Stimulated activated CD4-positive, alpha-beta T cell treated with anti-CD3 and anti-CD28 coated beads, TNF-alpha, amount 100 ng/mL, for 48 hours (primary cell): ENCODE results near the gene TTC7B.

Experiments used
- DNase-seq, 3 donors: peaks; one replicate each; pipeline ENCODE4 v3.0.0-alpha.2; 2020; ENCODE audit warnings: low read depth in 3 of 3

The TTC7B gene

GRCh38 chr14:90576581-90576980 lies 239.6 kb downstream of the TTC7B start:
- no peak for DNase-seq

DNA sequence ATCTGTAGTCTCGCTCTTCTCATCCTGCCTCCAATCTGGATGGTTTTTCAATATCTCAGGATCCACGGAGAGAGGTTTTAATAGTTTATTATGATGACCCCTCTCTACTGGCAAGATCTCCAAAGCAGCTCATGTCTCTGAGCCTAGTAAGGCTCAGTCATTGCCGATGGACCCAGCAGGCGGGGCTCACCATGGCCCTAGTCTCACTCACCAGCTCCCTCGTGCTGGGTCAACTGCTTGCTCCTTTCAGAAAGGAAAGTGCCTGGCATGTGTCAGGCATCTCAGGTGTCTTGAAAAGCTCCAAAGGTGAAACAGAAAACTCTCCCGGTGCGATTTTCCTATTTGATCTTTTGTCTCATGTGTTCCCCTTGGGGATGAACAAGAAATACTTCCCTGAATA lies 240.4 kb downstream of the TTC7B start:
- DNase-seq, result no peak

DNA sequence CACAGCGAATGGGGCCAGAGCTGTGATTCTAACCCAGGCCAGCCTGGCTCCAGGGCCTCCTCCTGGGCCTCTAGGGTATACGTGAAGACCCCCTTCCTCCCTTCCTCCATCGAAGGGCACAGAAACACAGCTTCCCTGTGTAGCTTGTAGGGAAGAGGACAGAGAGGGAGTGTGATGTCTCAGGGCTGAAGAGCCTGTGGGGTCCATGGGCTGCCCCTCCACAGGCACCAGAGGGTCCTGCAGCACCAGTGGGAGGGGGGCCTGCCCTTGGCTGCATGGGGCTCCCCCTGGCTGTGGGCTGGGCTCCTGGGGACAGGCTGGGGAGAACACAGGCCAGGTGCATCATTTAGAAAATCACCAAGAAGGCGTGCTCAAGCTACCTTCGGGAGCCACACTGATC lies 240.9 kb downstream of the TTC7B start:
- DNase-seq, result no peak

DNA sequence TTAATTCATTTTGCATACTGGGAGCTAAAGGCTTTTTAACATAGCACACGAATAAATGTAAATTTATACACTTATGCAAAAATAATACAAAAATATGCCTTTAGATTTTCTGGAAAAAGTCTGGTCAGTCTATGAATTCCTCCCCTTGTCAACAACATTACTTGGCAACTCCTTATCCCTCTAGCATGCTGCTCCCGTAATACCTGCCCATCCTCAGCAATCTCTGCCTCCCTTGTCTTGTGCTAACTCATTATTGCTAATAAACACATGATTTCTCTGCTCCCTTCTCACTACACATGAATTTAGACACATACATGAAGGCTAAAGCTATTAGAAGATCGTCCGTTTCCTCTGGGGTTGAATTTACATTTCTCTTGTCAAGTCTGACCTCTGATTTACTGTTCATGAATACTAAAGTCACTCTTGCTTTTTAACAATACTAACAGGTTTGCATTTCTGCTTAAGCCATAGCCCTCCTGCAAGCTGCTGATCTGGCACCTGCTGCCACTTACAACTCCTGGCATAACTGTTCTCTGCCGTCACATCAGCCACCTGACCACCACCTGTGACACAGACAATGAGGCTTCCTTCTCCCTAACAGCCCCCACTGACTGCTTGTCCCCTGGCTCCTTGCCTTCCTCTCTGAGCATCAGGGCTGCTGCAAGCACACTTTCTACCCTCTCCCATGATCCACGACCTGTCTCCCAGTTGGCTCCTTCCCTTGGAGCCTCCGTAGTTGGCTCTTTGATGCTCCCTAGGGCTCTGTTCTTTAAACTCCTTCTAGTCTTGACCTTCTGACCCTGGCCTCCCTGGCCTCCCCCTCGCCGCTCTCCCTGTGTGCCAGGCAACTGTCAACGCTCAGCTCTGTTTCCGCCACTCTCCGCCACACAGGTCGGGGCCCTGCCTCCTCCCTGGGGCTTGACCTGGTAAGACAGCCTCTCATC lies 241.8 kb downstream of the TTC7B start:
- no peak for DNase-seq

- DNase-seq, result no peak
Observed at GRCh38 chr14:90573385-90574105, 242.7 kb downstream of the TTC7B start.

DNA sequence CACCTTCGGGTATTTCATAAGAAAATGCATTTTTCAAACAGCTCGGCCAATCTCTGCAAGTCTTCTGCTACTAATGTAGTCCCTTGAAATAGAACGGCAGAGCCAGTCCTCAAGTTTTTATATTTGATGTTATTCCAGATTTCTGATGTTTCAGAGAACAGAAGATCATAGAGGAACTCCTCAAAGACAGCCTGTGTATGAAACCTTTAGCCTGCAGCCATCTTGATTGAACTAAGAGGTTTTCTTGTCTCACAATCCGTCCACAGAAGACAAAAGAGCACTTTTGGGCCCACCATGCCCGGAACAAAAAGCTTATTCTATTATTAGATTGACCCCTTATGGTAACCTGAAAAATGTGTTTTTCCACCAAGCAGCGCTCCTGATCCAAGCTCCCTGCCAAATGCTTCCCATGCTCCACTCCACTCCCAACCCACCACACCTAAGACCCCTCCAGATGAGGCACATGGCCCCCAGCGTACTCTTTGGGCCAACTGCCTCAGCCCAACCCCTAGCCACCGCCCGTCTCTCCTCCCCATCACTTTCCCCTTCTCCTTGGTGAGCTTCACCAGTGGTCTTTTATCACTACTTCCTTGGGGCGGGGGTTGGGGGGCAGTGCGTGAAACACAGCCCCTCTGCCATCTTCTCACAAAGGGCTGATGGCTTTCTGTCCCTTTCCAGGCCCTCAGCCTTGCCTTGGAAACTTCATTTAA lies 243.6 kb downstream of the TTC7B start:
- no peak for DNase-seq

DNA sequence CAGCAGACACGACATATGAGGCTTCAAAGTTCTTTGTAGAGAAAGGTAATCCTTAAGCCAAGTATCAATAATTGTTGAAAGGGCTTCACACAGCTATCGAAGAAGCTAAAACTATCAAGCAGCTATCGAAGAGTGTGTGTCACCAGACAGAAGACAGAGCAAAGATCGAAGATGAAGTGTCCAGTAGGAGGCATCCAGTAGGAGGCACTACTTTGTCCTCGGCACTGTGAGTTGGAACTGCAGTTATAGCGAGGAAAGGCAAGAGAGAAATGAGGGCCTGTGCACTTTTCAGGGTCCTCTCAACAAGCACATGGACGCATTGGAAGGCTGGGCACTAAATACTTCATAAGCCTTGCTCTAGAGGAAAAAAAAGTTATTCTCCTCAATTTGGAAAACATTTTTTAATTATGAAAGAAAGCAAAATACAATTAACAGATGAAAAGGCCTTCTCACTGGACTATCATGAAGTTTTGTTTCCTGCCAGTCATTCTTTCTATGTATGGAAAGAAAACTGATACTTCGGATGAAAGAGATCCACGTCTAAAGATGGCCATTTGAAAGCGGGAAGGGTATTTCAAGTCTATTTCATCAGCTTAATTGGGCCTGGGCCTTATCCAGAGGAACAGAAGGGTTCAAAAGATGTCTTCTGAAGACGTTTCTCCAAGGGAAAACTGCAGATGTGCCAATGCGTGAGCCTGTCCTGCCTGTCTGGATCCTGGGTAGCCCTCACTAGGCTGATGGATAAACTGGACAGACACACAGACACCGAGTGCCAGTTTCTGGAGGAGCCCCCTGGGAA lies 244.9 kb downstream of the TTC7B start:
- no peak for DNase-seq

DNA sequence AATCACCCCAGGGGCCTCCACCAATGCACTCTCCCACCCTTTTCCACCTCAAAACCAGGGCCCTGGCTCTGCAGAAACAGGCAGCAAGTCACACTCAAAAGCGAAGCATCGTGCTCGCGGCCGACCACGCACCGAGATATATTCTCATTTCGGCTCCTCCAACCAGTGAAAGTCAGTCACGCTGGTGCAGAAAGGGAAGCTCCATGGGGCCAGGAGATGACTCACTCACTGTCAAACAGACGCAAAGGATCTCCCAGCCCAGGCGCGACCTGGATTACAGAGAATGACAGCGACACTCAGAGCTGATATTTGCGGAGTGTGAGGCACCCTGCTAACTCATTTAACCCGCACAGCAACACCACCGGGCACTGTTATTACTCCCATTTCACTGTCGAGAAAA lies 245.8 kb downstream of the TTC7B start:
- DNase-seq, result no peak

DNA sequence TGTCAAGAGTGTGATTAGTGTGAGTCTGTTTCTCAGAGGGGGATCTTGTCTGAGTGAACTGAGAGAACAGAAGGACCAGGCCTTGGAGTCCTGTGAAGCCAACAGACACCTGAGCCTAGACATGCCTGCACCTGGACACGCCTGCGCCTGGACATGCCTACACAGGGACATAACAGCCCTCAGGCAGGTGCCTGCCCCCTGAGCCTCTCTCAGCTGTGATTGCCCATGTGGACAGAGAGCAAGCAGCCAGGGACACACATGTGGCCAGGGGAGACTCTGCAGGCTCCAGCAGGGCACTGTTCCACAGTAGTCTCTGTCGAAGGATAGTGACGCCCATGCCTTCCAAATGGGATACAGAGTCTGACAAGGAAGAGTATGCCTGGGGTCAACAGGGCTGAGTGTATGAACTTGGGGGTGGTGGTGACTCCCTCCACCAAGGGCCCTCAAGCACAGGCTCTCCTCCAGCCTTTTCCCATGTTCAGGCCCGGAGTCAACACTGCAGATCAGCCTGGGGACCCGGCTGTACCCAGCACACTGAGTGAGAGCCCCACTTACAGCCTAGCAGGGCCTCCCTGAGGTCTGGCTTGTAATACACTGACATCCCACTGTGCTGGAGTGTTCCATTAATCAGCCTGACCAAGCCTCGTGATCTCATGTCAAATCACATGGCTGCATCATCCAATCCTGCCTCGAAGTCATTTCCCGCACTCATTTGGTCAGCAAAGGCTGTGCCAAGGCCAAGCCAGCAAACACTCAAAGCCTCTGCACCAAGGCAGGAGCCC lies 246.4 kb downstream of the TTC7B start:
- DNase-seq, result no peak

DNA sequence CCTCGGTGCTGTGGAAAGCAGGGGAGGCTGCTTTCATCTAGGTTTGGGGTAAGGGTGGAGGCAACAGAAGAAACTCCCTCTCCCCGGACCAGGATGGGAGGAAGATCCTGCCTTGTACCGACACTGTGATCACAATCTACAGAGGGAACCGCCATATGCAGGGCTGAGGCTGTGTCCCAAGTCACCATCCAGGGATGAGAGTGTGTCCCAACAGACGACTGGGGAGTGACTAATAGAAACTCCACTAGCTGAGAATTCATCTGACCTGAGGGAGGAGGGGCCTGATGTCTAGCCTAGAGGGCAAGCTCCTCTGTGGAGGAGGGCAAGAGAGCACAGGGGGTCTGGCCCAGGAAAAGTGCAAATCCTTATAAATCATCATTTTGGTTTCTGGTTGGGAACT lies 247.0 kb downstream of the TTC7B start:
- no peak for DNase-seq

DNA sequence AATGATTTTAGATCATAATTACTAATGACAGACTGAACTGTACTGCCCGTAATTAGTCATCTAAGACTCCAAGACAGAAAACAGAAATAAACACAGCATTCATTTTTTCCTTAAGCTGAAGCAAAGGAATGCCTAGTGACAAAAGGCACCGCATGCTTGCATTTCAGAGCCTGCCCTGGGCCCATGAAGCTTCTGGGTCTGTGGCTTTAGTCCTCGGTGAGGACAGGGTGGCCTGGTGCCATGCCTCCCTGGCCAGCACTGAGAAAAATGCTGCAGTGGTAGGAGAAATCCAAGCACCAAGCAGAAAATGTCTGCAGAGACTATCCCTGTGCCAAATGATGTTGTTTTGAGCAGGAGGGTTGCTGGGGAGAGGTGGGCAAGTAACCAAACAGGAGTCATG lies 247.8 kb downstream of the TTC7B start:
- no peak for DNase-seq

DNA sequence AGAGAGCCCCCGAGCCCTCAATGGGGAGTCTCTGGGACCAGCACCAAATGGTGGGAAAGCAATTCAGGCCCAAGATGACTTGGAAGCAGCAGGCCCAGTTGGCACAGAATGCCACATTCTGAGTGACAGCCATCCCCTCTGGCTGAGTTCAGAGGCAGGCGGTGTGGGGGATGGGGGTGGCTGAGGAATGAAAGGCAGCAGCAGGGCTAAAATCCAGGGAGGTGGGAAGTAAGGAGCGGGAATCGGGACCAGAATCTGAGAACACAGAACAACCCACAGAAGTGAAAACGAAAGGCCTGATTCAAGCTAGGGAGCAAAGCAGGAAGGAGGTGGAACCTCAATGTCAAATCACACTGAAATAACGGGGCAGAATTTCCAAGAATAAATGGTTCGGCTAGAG lies 248.2 kb downstream of the TTC7B start:
- no peak for DNase-seq

- no peak for DNase-seq
Observed at GRCh38 chr14:90567191-90567590, 249.0 kb downstream of the TTC7B start.

- DNase-seq, result no peak
Observed at GRCh38 chr14:90566481-90566880, 249.7 kb downstream of the TTC7B start.

- DNase-seq, result no peak
Observed at GRCh38 chr14:90564496-90564895, 251.7 kb downstream of the TTC7B start.

DNA sequence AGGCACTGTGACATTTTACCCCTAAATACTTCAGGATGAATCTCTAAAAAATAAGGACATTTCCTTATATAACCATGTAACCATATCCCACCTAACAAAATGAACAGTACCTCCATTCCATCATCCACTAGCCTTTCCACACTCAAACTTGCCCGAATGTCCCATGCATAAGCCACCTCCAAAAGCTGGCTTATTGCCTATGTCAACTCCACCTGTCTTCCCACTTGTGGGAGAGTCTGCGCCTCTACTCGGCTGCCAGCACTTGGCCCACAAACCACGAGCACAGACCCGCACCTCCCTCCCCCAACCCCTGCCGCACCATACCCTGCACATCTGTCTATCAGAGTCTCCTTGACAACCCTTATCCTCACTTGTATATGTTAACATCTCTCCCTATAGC lies 253.6 kb downstream of the TTC7B start:
- no peak for DNase-seq

DNA sequence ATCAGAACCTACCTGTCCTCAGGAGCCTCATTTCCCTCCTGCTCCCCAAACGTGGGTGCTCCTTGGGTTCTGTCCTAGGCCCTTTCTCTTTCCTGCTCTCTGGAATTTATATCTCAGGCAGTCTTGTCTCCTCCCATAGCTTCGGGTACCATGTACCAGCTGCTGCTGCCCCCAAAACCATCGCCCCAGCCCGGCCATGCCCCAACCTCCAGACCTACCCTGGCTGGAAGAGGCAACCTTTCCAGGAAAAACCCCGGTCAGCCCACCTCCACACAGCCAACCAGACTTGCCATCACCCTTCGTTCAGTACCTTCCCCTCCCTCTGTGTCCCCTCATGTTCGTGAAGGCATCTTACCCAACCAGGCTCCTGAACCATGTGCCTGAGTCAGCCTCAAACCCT lies 254.3 kb downstream of the TTC7B start:
- no peak for DNase-seq

DNA sequence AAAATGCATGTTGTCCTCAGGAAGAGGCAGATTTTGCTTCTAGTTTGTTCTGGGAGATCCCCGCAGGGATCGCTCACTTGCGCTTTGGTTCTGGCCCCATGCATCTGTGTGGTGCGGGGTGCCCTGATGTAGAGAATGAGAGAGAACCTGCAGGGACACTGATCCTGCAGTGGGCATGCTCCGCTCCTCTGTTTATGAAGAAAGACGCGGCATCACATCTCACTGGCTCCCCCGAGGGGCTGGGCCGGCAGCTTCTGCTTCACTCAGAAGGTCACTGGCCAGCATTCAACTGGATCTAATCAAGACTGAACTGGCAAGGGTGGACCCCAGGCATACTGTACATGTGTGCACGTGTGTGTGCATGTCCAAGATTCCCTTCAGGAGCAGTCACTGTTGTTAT lies 255.2 kb downstream of the TTC7B start:
- DNase-seq, result no peak

- DNase-seq, result no peak
Observed at GRCh38 chr14:90560558-90560957, 255.7 kb downstream of the TTC7B start.

- DNase-seq, result no peak
Observed at GRCh38 chr14:90559811-90560492, 256.3 kb downstream of the TTC7B start.
